CD4-positive, CD25-positive, alpha-beta regulatory T cell (primary cell): ENCODE data around the gene S100A14. TPM values are rescaled to one million over a fixed set of nuclear protein-coding genes. Genes with fewer than 3 reads are reported as not detected.

Experiments
- ATAC-seq, 2 donors: fragments of 150-1000 bp; cut with Tn5 transposase; one replicate each; pipeline ENCODE4 v1.10.0; 2021; ENCODE audit warnings: low read depth in 2 of 2, moderate number of reproducible peaks in 2 of 2, moderate library complexity in 1 of 2
- DNase-seq, 3 donors: peaks; one replicate each; pipeline versions ENCODE4 v3.0.0 to v3.0.0-alpha.2; 2012 to 2022; ENCODE audit warnings: mixed read lengths in 1 of 3
- H3K27ac ChIP-seq: one replicate; pipeline ENCODE4 v1.7.0; 2013; ENCODE audit warnings: mild to moderate bottlenecking, low read length; ENCODE audit not compliant: insufficient read depth, poor library complexity, severe bottlenecking
- H3K27me3 ChIP-seq: one replicate; pipeline ENCODE4 v1.7.0; 2013; ENCODE audit warnings: low read length; ENCODE audit not compliant: control insufficient read depth, insufficient read depth
- H3K36me3 ChIP-seq: one replicate; pipeline ENCODE4 v1.7.0; 2013; ENCODE audit warnings: mild to moderate bottlenecking, low read length, moderate library complexity; ENCODE audit not compliant: control insufficient read depth, insufficient read depth
- H3K4me1 ChIP-seq: 2 replicates; pipeline ENCODE4 v1.7.0; 2013; ENCODE audit warnings: mild to moderate bottlenecking, low read length; ENCODE audit not compliant: insufficient read depth, control insufficient read depth, poor library complexity, severe bottlenecking
- H3K4me3 ChIP-seq: one replicate; pipeline ENCODE4 v1.7.0; 2013; ENCODE audit warnings: low read depth, mild to moderate bottlenecking, low read length, moderate library complexity
- H3K9me3 ChIP-seq, 2 experiments: 1 replicate in 1 of 2; 2 replicates in 1 of 2; pipeline ENCODE4 v1.7.0; 2013; ENCODE audit warnings: low read length in 2 of 2, mild to moderate bottlenecking in 1 of 2, moderate library complexity in 1 of 2; ENCODE audit not compliant: control insufficient read depth in 2 of 2
- H3K27ac Mint-ChIP-seq, 3 donors: one replicate each; pipeline ENCODE4 v1.8.0; 2020 to 2022; ENCODE audit warnings: mild to moderate bottlenecking in 3 of 3, mixed read lengths in 3 of 3, moderate library complexity in 2 of 3
- H3K27me3 Mint-ChIP-seq: one replicate; pipeline ENCODE4 v1.8.0; 2022; ENCODE audit warnings: mild to moderate bottlenecking, mixed read lengths
- H3K36me3 Mint-ChIP-seq: one replicate; pipeline ENCODE4 v1.8.0; 2020; ENCODE audit warnings: mixed read lengths
- H3K4me1 Mint-ChIP-seq, 4 donors: one replicate each; pipeline ENCODE4 v1.8.0; 2020 to 2022; ENCODE audit warnings: mixed read lengths in 4 of 4, mild to moderate bottlenecking in 1 of 4
- H3K4me3 Mint-ChIP-seq, 4 donors: one replicate each; pipeline ENCODE4 v1.8.0; 2020 to 2022; ENCODE audit warnings: mild to moderate bottlenecking in 4 of 4, mixed read lengths in 4 of 4, moderate library complexity in 3 of 4
- H3K9me3 Mint-ChIP-seq, 7 donors: one replicate each; pipeline ENCODE4 v1.8.0; 2020 to 2022; ENCODE audit warnings: mixed read lengths in 7 of 7, mild to moderate bottlenecking in 3 of 7, moderate library complexity in 2 of 7
- polyA plus RNA-seq, 4 donors: library from polyadenylated mRNA; unstranded; fragments of 300-500 nt; fragmentation: Illumina TruSeq; gene quantifications; one replicate each; pipeline ENCODE4 v1.2.3, GENCODE V29; 2021
- total RNA-seq: library from RNA; stranded (reverse); gene quantifications from one replicate; pipeline ENCODE4 v1.2.3, GENCODE V29; 2022

The S100A14 gene
- total and polyA plus RNA-seq, 5 donors from 2014 or later, result not detected

DNA sequence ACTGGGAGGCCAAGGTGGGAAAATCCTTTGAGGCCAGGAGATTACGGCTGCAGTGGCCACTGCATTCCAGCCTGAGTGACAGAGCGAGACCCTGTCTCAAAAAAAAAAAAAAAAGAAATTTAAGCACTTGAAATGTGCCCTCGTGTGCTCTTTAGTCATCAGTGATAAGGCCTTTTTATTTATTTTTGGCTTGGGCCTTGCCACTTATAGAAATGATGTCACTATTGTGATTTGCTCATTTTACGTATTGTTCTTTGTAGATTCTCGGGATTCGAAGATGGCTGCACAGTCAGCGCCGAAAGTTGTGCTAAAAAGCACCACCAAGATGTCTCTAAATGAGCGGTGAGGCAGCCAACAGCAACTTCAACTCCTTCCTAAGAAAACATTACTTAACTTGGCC lies 20.2 kb upstream of the S100A14 start:
- no peaks in the 10 kb centered on the region for H3K9me3 ChIP-seq
- H3K4me1 ChIP-seq, result peaks cover 19% of the 10 kb centered on the region
- DNase-seq (no peak), ATAC-seq (no peak)
- Mint-ChIP-seq H3K36me3 (peaks cover 21% of the 10 kb centered on the region), H3K27me3 (peaks cover 6% of the 10 kb centered on the region), H3K4me3 (peak overlapping the region; percentile 94 to 100 (median 98)), H3K4me1 (peaks cover 18 to 60% (median 38%) of the 10 kb centered on the region in 4 donors), H3K9me3 (no peaks in the 10 kb centered on the region), H3K27ac (peak overlapping the region in 2 of 3 donors; percentile 86 to 100)
- H3K36me3 ChIP-seq, result peaks cover 53% of the 10 kb centered on the region
- H3K4me3 ChIP-seq, result no peak overlapping the region
- H3K27ac ChIP-seq, result peak overlapping the region; percentile 100
- no peaks in the 10 kb centered on the region for H3K27me3 ChIP-seq

DNA sequence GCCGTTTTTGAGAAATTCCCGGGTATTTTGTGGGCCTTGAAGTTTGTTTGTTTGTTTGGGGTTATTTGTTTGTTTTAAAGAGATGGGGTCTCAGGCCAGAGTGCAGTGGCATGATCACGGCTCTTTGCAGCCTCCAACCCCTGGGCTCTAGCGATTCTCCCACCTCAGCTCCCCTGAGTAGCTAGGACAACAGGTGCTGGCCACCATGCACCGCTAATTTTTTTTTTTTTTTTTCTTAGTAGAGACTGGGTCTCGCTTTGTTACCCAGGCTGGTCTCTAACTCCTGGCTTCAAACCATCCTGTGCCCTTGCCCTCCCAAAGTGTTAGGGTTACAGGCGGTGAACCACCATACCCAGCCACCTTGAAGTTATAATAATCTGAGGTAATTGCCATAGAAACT lies 19.7 kb upstream of the S100A14 start:
- DNase-seq, result no peak
- peaks cover 19% of the 10 kb centered on the region for H3K4me1 ChIP-seq
- H3K36me3 ChIP-seq, result peaks cover 48% of the 10 kb centered on the region
- no peaks in the 10 kb centered on the region for H3K9me3 ChIP-seq
- peak overlapping the region; percentile 100 for H3K27ac ChIP-seq
- Mint-ChIP-seq H3K27me3 (peaks cover 6% of the 10 kb centered on the region), H3K27ac (peak overlapping the region in 2 of 3 donors; percentile 86 to 100), H3K4me3 (peak overlapping the region; percentile 82 to 100 (median 97)), H3K4me1 (peaks cover 15 to 56% (median 36%) of the 10 kb centered on the region in 4 donors), H3K9me3 (no peaks in the 10 kb centered on the region), H3K36me3 (peaks cover 19% of the 10 kb centered on the region)
- no peaks in the 10 kb centered on the region for H3K27me3 ChIP-seq
- H3K4me3 ChIP-seq, result peak overlapping the region; percentile 47
- ATAC-seq, result no peak

DNA sequence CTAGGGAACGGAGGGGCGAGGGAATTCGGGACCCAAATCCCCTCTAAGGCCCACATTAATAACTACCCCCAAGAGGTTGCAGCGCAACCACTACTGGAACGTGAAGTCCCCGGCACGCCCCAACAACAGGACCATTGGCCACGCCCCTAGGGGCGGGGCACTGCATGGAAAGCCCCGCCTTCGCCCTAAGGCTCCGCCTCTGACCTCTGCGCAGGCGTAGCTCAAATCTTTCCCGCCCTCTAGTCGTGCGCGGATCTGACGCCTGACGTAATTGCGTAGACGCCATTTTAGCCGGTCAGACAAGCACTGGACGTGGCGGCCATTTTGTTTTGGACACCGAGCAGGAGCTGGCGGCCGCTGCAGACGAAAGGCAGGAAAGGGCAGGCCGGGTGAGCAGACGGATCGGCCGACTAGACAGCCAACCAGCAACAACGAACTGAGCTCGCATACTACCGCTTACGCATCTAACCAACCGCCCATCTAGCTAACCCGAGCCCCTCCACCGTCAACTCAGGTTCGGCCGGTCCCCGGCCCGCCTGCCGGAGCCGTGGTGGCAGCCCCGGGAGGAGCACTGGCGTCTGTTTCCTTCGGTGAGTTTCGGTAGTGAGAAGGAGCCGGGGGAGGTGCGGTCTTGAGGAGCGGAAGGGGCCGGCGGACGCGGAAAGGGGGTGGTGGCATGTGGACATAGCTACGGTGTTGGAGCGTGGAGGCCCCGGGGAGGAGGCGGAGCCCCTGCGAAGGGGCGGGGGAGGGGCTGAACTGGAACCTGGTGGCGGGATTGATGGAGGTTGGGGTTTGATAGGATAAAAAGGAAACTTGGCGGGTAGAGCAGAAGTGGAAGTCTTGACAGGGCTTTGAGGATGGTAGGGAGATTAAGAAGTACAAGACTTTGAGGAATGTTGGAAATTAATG lies 17.9 kb upstream of the S100A14 start, which contains the start of gene CHTOP:
Gene CHTOP, plus strand, starts transcription at position 313 of the 912 bp plus-strand sequence. CDS start 2,523 bp downstream, outside the sequence.
- peaks cover 19% of the 10 kb centered on the region for H3K4me1 ChIP-seq
- H3K27me3 ChIP-seq, result no peaks in the 10 kb centered on the region
- H3K4me3 ChIP-seq, result peak within 1 kb of the TSS; percentile 95
- Mint-ChIP-seq H3K27me3 (peaks cover 6% of the 10 kb centered on the region), H3K4me1 (peaks cover 15 to 50% (median 32%) of the 10 kb centered on the region in 4 donors), H3K4me3 (peak within 1 kb of the TSS; percentile 98 to 100 (median 100)), H3K36me3 (peaks cover 19% of the 10 kb centered on the region), H3K9me3 (no peaks in the 10 kb centered on the region), H3K27ac (peak within 1 kb of the TSS; percentile 100)
- H3K36me3 ChIP-seq, result peaks cover 31% of the 10 kb centered on the region
- no peaks in the 10 kb centered on the region for H3K9me3 ChIP-seq
- peak; percentile 93 to 98 (median 97) for DNase-seq
- ATAC-seq, result peak; percentile 89 to 90
- H3K27ac ChIP-seq, result peak within 1 kb of the TSS; percentile 100

DNA sequence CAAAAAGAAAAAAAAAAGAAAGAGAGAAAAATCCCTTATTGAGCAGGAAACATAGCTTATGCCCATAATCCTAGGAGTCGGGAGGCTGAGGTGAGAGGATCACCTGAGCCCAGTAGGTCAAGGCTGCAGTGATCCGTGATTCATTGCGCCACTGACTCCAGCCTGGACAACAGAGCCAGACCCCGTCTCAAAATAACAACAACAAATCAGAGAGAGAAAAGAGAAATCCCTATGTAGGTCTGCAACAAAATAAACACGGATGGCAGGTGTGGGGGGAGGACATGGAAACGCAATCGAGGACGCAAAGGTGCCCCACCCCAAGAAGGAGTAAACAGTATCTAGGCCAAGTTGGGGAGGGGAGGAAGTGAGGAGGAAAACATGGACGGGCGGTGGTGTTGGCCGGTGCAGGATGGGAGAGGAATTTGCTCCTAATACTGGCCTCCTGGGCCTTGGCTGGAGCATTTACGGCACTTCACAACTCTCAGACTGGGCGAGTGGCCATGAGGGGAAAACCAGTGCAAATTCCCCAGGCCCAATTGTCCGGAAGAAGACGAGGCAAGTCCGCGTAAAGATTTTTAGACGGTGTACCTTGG lies 17.1 kb upstream of the S100A14 start:
- H3K4me1 Mint-ChIP-seq, result peaks cover 15 to 50% (median 30%) of the 10 kb centered on the region in 4 donors
- Histone ChIP-seq H3K36me3 (peaks cover 23% of the 10 kb centered on the region), H3K27me3 (no peaks in the 10 kb centered on the region), H3K4me3 (peak overlapping the region; percentile 95), H3K9me3 (no peaks in the 10 kb centered on the region), H3K4me1 (peaks cover 19% of the 10 kb centered on the region), H3K27ac (peak overlapping the region; percentile 100)
- peaks cover 19% of the 10 kb centered on the region for H3K36me3 Mint-ChIP-seq
- H3K27me3 Mint-ChIP-seq, result peaks cover 6% of the 10 kb centered on the region
- DNase-seq (no peak), ATAC-seq (no peak)
- H3K4me3 Mint-ChIP-seq, result peak overlapping the region; percentile 98 to 100 (median 100)
- peak overlapping the region; percentile 100 for H3K27ac Mint-ChIP-seq
- no peaks in the 10 kb centered on the region for H3K9me3 Mint-ChIP-seq

DNA sequence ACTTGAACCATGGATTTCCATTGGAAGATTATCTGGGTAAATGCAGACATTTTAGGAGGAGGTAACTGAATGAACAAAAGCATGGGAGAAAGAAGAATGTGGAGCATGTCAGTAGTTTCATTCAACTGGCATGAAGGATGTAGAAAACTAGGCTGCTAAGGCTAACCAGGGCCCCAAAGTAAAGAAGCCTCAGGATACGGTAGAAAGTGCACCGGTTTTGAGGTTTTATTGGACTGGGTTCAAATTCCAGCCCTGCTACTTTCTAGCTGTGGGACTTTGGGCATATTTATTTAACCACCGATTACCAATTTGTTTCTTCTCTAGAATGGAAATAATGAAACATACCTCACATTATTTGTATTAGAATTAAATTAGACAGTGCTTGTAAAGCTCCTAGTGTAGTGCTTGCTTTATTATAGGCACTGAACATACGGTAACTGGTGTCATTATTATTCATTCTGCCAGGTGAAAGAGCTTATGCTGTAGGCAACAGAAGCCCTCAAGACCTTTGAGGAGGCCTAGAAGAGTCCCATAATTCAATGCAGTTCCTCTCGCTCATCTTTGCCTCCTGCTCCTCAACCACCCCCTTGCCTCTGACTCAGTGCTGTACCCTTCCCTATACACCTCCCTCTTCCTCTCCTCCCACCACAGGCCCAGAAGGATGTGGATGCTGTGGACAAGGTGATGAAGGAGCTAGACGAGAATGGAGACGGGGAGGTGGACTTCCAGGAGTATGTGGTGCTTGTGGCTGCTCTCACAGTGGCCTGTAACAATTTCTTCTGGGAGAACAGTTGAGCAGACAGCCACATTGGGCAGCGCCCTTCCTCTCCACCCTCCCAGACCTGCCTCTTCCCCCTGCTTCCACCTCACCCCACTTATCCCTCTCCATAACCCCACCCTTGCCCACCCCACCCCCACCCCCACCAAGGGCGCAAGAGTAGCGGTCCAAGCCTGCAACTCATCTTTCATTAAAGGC lies 15.2 kb upstream of the S100A14 start:
- peaks cover 3 to 36% (median 16%) of the 10 kb centered on the region in 4 donors for H3K4me1 Mint-ChIP-seq
- peaks cover 7% of the 10 kb centered on the region for H3K36me3 Mint-ChIP-seq
- peaks cover 6% of the 10 kb centered on the region for H3K27me3 Mint-ChIP-seq
- H3K4me3 Mint-ChIP-seq, result peak overlapping the region in 2 of 4 donors; percentile 27 to 80
- no peaks in the 10 kb centered on the region for H3K27me3 ChIP-seq
- H3K9me3 Mint-ChIP-seq, result no peaks in the 10 kb centered on the region
- no peak overlapping the region for H3K4me3 ChIP-seq
- no peak overlapping the region for H3K27ac ChIP-seq
- no peaks in the 10 kb centered on the region for H3K9me3 ChIP-seq
- H3K27ac Mint-ChIP-seq, result peak overlapping the region; percentile 62 to 80 (median 79)
- peaks cover 6% of the 10 kb centered on the region for H3K36me3 ChIP-seq
- ATAC-seq (no peak), DNase-seq (no peak)
- peaks cover 13% of the 10 kb centered on the region for H3K4me1 ChIP-seq

DNA sequence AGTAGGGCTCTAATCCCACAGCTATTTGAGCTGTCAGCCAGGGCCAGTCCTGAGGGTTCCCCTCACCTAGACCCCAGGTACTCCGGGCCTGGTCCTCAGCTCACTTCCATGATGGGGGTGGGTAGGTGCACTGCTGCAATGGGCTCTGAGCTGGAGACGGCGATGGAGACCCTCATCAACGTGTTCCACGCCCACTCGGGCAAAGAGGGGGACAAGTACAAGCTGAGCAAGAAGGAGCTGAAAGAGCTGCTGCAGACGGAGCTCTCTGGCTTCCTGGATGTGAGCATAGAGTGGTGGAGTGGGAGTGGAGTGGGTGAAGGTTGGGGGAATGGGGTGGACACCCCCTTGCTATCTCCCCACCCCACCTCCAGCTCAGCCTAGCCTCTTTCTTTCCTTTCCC lies 14.3 kb upstream of the S100A14 start:
- H3K9me3 Mint-ChIP-seq, result no peaks in the 10 kb centered on the region
- Histone ChIP-seq H3K9me3 (no peaks in the 10 kb centered on the region), H3K27me3 (no peaks in the 10 kb centered on the region), H3K36me3 (no peaks in the 10 kb centered on the region), H3K4me3 (no peak overlapping the region), H3K27ac (no peak overlapping the region), H3K4me1 (peaks cover 4% of the 10 kb centered on the region)
- no peak for DNase-seq
- H3K27ac Mint-ChIP-seq, result peak overlapping the region in 1 of 3 donors; percentile 62
- peaks cover 3 to 28% (median 12%) of the 10 kb centered on the region in 4 donors for H3K4me1 Mint-ChIP-seq
- no peak overlapping the region for H3K4me3 Mint-ChIP-seq
- peaks cover 7% of the 10 kb centered on the region for H3K36me3 Mint-ChIP-seq
- ATAC-seq, result no peak
- peaks cover 6% of the 10 kb centered on the region for H3K27me3 Mint-ChIP-seq

DNA sequence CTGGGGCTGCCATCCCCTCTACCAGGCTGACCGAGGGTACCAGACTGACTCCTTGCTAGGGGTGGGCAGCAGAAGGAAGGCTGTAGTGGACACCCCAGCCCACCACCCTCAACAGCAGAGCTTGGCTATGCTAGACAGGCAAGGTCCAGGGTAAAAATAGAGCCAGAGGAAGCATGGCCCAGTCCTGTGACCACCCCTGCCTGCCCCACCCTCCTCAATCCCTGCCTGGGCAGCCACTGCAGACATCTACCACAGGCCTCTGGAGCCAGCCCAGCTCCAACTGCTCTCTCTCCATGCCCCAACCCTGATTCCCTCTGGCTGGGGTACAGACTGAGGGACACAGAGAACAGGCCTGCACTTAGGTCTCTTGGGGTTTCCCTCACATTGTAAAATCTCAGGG lies 13.8 kb upstream of the S100A14 start:
- H3K36me3 Mint-ChIP-seq, result peaks cover 7% of the 10 kb centered on the region
- no peak for DNase-seq

More for the DNA sequence above, 13.8 kb upstream of the S100A14 start:
- H3K4me3 Mint-ChIP-seq, result no peak overlapping the region
- Histone ChIP-seq H3K4me1 (no peaks in the 10 kb centered on the region), H3K4me3 (no peak overlapping the region), H3K27me3 (no peaks in the 10 kb centered on the region), H3K9me3 (no peaks in the 10 kb centered on the region), H3K36me3 (no peaks in the 10 kb centered on the region), H3K27ac (no peak overlapping the region)
- no peaks in the 10 kb centered on the region for H3K9me3 Mint-ChIP-seq
- peaks cover 6% of the 10 kb centered on the region for H3K27me3 Mint-ChIP-seq
- peaks cover 3 to 28% (median 10%) of the 10 kb centered on the region in 4 donors for H3K4me1 Mint-ChIP-seq
- peak overlapping the region in 1 of 3 donors; percentile 62 for H3K27ac Mint-ChIP-seq
- ATAC-seq, result no peak
